GM12864 (cell line): ENCODE data around the gene BLZF1.
"Not testable (repeated sequence)": the region's sequence is repeated elsewhere in the genome, so short reads cannot be mapped to it uniquely, and the experiment has no call there.

ENCODE experiments used
- DNase-seq: peaks from one replicate; pipeline ENCODE4 v3.0.0-alpha.2; 2011; ENCODE audit warnings: low read depth
- H3K4me3 ChIP-seq: 2 replicates; pipeline ENCODE4 v1.5.1; 2011; ENCODE audit warnings: mild to moderate bottlenecking, low read depth, low read length, control low read depth
- TF ChIP-seq, protein P1 (sequence below): IDR thresholded peaks from 2 replicates; pipeline ENCODE4 v1.5.1; 2011; ENCODE audit warnings: low read depth, mild to moderate bottlenecking, moderate library complexity, low read length, control low read depth, inconsistent platforms; ENCODE audit errors: missing control alignments

Gene BLZF1

GRCh38 chr1:169340882-169341281 is 27.1 kb upstream of the BLZF1 start:
- no peak for DNase-seq
- H3K4me3 ChIP-seq = no peak overlapping the region
- TF ChIP-seq, protein P1, sequence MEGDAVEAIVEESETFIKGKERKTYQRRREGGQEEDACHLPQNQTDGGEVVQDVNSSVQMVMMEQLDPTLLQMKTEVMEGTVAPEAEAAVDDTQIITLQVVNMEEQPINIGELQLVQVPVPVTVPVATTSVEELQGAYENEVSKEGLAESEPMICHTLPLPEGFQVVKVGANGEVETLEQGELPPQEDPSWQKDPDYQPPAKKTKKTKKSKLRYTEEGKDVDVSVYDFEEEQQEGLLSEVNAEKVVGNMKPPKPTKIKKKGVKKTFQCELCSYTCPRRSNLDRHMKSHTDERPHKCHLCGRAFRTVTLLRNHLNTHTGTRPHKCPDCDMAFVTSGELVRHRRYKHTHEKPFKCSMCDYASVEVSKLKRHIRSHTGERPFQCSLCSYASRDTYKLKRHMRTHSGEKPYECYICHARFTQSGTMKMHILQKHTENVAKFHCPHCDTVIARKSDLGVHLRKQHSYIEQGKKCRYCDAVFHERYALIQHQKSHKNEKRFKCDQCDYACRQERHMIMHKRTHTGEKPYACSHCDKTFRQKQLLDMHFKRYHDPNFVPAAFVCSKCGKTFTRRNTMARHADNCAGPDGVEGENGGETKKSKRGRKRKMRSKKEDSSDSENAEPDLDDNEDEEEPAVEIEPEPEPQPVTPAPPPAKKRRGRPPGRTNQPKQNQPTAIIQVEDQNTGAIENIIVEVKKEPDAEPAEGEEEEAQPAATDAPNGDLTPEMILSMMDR = no peak

- not testable (repeated sequence) for H3K4me3 ChIP-seq, DNase-seq
Observed at GRCh38 chr1:169342096-169342495, 25.9 kb upstream of the BLZF1 start.

- no peak for DNase-seq
- no peak overlapping the region for H3K4me3 ChIP-seq
- TF ChIP-seq, protein P1 = no peak
Observed at GRCh38 chr1:169345511-169345910, 22.5 kb upstream of the BLZF1 start.

DNA sequence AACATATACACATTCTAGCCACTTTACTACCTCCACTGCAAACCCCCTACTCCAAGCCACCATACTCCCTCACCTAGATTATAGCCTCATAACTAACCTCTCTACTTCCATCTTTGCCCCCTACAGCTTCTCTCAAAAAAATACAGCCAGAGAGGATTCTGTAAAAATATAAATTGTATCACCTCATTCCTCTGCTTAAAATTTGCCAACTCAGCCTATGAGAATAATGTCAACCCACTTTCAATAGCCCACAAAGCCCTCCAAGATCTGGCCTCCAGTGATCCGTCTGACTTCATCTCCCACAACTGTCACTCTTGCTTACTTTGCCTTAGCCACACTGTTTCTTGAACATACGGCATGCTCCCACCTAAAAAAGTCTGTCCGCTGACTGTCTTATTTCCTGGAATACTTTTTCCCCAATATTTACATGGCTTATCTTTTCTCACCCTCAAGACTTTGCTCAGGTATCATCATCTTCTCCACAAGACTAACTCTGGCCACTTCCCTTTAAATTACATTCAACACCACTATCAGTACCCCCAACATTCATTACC is 21.9 kb upstream of the BLZF1 start:
- DNase-seq = no peak
- no peak overlapping the region for H3K4me3 ChIP-seq
- TF ChIP-seq, protein P1 = no peak

DNA sequence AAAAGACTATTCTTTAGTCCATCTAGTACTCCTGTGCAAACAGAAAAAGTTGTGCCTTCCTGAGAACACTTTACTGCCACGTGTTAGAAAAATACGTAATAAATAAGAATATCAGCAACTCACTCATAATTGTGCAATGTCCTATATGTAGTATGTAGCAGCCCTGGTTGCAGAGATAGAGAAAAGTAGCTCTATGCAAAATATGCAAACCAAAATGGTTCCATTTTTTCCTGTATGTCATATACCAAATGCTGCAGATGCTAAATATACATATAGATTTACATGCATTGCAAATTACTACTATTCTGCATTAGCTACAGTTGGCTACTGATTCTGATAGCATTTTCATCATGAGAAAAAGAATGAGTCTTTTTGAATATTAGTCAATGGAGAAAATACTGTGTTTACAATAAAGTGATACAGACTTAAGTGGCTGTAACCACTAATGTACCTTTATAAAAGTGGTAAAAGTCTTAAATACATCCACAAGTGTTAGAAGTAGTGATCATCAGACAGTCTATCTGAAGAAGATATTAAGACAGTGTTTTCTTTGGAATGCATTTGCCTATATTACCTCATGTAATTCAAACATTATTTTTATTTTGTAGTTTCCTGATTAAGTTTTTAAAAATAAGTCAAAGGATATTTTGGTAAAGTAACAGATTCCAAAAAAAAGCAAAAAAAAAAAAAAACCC is 20.2 kb upstream of the BLZF1 start:
- no peak overlapping the region for H3K4me3 ChIP-seq
- TF ChIP-seq, protein P1 = no peak

GRCh38 chr1:169348383-169349036 is 19.5 kb upstream of the BLZF1 start:
- TF ChIP-seq, protein P1 = peak; percentile 60
- H3K4me3 ChIP-seq = no peak overlapping the region
- DNase-seq = peak; percentile 19

More for the DNA sequence above, 20.2 kb upstream of the BLZF1 start:
- DNase-seq = no peak

DNA sequence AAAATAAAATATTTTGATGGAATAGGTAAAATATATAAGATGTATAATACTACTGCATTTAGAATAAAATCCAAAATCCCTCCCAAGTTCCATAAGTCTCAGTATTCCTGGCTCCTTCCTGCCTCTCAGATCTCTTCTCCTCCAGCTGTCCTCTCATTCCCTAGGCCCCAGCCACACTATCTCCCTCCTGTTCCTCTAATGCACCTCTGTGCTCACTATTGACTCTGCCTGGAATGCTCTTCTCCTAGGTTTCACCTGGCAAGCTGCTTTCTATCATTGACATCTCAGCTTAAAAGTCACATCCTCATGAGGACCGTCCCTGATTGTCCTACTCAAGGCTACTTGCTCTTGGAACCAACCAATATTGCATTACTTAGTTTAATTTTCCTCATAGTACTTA is 7.6 kb upstream of the BLZF1 start:
- DNase-seq = no peak
- no peak overlapping the region for H3K4me3 ChIP-seq
- TF ChIP-seq, protein P1 = no peak
